22Rv1 (cell line): ENCODE results near the gene GCN1.

Experiments
- CTCF ChIP-seq: fragments of 450-650 bp; IDR thresholded peaks from 2 replicates; pipeline ENCODE4 v1.5.1; 2017; ENCODE audit warnings: mild to moderate bottlenecking
- ZFX ChIP-seq: fragments of 450-650 bp; IDR thresholded peaks from 2 replicates; pipeline ENCODE4 v1.6.1; 2017; ENCODE audit warnings: antibody characterized with exemption, borderline replicate concordance

DNA sequence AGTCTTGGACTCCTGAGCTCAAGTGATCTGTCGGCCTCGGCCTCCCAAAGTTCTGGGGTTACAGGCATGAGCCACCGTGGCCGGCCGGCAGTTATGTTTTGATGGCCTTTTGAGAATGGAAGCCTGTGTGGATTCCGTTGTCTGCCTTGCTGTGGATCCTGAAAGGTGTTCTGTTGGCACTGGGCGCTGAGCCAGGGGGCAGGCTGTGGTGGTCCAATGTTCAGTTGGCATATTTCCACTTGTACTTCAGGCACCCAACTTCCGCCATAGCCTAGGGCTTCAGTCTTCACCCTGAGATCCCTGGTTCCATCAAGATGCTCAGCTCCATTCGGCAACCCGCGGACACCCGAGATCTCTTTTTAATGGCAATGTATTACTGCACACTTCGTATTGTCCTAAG lies 12.7 kb upstream of the GCN1 start:
- TF ChIP-seq CTCF: no peak
- TF ChIP-seq ZFX: no peak
